ENCODE results near the gene ZKSCAN5.

The ZKSCAN5 gene

GRCh38 chr7:99560834-99561736 lies 56.6 kb downstream of the ZKSCAN5 start:
- Histone ChIP-seq H3K9me3 (ENCODE audit: low read length) (no peaks in the 10 kb centered on the region), H3K4me2 (ENCODE audit: low read length) (no peak overlapping the region), H4K20me1 (ENCODE audit: insufficient read depth, low read length) (no peaks in the 10 kb centered on the region), H3K9me2 (ENCODE audit: low read depth, low read length) (no peaks in the 10 kb centered on the region), H3K4me1 (ENCODE audit: insufficient read depth, low read length, severe bottlenecking) (peaks cover 22% of the 10 kb centered on the region), H3K79me2 (ENCODE audit: insufficient read depth, low read length) (peaks cover 39% of the 10 kb centered on the region), H3K27ac (ENCODE audit: low read depth, low read length, poor library complexity, severe bottlenecking) (no peak overlapping the region), H2AFZ (ENCODE audit: low read length) (no peak overlapping the region), H3K36me3 (ENCODE audit: insufficient read depth, low read length) (peaks cover 71% of the 10 kb centered on the region), H3K4me3 (ENCODE audit: low read depth, low read length, poor library complexity, severe bottlenecking) (no peak overlapping the region), H3K27me3 (ENCODE audit: insufficient read depth, low read length) (no peaks in the 10 kb centered on the region), H3F3A (ENCODE audit: insufficient read depth, low read length) (no peaks in the 10 kb centered on the region), H3K9ac (ENCODE audit: low read length) (no peak overlapping the region)
- TF ChIP-seq EZH2 (IDR thresholded peaks at IDR 0.05; ENCODE audit: borderline replicate concordance, low read length) (no peak), CTCF (IDR thresholded peaks at IDR 0.05; ENCODE audit: low read length) (no peak)

- Histone ChIP-seq H3K9me2 (ENCODE audit: low read depth, low read length) (no peaks in the 10 kb centered on the region), H3K4me3 (ENCODE audit: low read depth, low read length, poor library complexity, severe bottlenecking) (no peak overlapping the region), H3K27me3 (ENCODE audit: insufficient read depth, low read length) (no peaks in the 10 kb centered on the region), H3K4me1 (ENCODE audit: insufficient read depth, low read length, severe bottlenecking) (peaks cover 22% of the 10 kb centered on the region), H3K9me3 (ENCODE audit: low read length) (no peaks in the 10 kb centered on the region), H3K36me3 (ENCODE audit: insufficient read depth, low read length) (peaks cover 70% of the 10 kb centered on the region), H3K9ac (ENCODE audit: low read length) (no peak overlapping the region), H3K4me2 (ENCODE audit: low read length) (no peak overlapping the region), H3K27ac (ENCODE audit: low read depth, low read length, poor library complexity, severe bottlenecking) (no peak overlapping the region), H3K79me2 (ENCODE audit: insufficient read depth, low read length) (peaks cover 35% of the 10 kb centered on the region), H4K20me1 (ENCODE audit: insufficient read depth, low read length) (no peaks in the 10 kb centered on the region), H2AFZ (ENCODE audit: low read length) (no peak overlapping the region), H3F3A (ENCODE audit: insufficient read depth, low read length) (no peaks in the 10 kb centered on the region)
- TF ChIP-seq EZH2 (IDR thresholded peaks at IDR 0.05; ENCODE audit: borderline replicate concordance, low read length) (no peak), CTCF (IDR thresholded peaks at IDR 0.05; ENCODE audit: low read length) (no peak)
Measured at GRCh38 chr7:99561737-99562051, 57.2 kb downstream of the ZKSCAN5 start.

- Histone ChIP-seq H3K9me2 (ENCODE audit: low read depth, low read length) (no peaks in the 10 kb centered on the region), H3K36me3 (ENCODE audit: insufficient read depth, low read length) (peaks cover 65% of the 10 kb centered on the region), H3K79me2 (ENCODE audit: insufficient read depth, low read length) (peaks cover 30% of the 10 kb centered on the region), H4K20me1 (ENCODE audit: insufficient read depth, low read length) (no peaks in the 10 kb centered on the region), H3K9ac (ENCODE audit: low read length) (no peak overlapping the region), H3K4me2 (ENCODE audit: low read length) (no peak overlapping the region), H3F3A (ENCODE audit: insufficient read depth, low read length) (no peaks in the 10 kb centered on the region), H2AFZ (ENCODE audit: low read length) (no peak overlapping the region), H3K4me3 (ENCODE audit: low read depth, low read length, poor library complexity, severe bottlenecking) (no peak overlapping the region), H3K9me3 (ENCODE audit: low read length) (no peaks in the 10 kb centered on the region), H3K4me1 (ENCODE audit: insufficient read depth, low read length, severe bottlenecking) (peaks cover 17% of the 10 kb centered on the region), H3K27me3 (ENCODE audit: insufficient read depth, low read length) (no peaks in the 10 kb centered on the region), H3K27ac (ENCODE audit: low read depth, low read length, poor library complexity, severe bottlenecking) (no peak overlapping the region)
- TF ChIP-seq CTCF (IDR thresholded peaks at IDR 0.05; ENCODE audit: low read length) (no peak), EZH2 (IDR thresholded peaks at IDR 0.05; ENCODE audit: borderline replicate concordance, low read length) (no peak)
Measured at GRCh38 chr7:99562114-99562784, 57.8 kb downstream of the ZKSCAN5 start.
